CD4-positive, alpha-beta T cell treated with Interleukin-15 for 4 hours (primary cell): Measurements from ENCODE around the gene AK4.
"Not testable (repeated sequence)": the region's sequence is repeated elsewhere in the genome, so short reads cannot be mapped to it uniquely, and the experiment has no call there.

Experiments
- DNase-seq: peaks from one replicate; pipeline ENCODE4 v3.0.0-alpha.2; 2020; ENCODE audit warnings: low spot score

AK4 gene

GRCh38 chr1:65214340-65215027 is 66.5 kb downstream of the AK4 start:
- DNase-seq = no peak

- DNase-seq = no peak
Measured at GRCh38 chr1:65216989-65217388, 69.0 kb downstream of the AK4 start.

GRCh38 chr1:65221638-65222339 is 73.8 kb downstream of the AK4 start:
- DNase-seq = no peak

GRCh38 chr1:65222340-65222940 is 74.4 kb downstream of the AK4 start:
- no peak for DNase-seq

GRCh38 chr1:65224681-65225091 is 76.7 kb downstream of the AK4 start:
- DNase-seq = no peak

- DNase-seq = no peak
Measured at GRCh38 chr1:65225179-65225578, 77.2 kb downstream of the AK4 start.

- no peak for DNase-seq
Measured at GRCh38 chr1:65229201-65229600, 81.2 kb downstream of the AK4 start.

GRCh38 chr1:65229754-65230339 is 81.8 kb downstream of the AK4 start:
- DNase-seq = no peak

GRCh38 chr1:65230731-65231481 is 82.9 kb downstream of the AK4 start:
- DNase-seq = no peak

- DNase-seq = no peak
Measured at GRCh38 chr1:65231718-65232330, 83.8 kb downstream of the AK4 start.

GRCh38 chr1:65232461-65232990 is 84.5 kb downstream of the AK4 start:
- DNase-seq = no peak

- no peak for DNase-seq
Measured at GRCh38 chr1:65233782-65234181, 85.8 kb downstream of the AK4 start.

GRCh38 chr1:65235867-65236805 is 88.1 kb downstream of the AK4 start:
- DNase-seq = peak; percentile 29

- DNase-seq = not testable (repeated sequence)
Measured at GRCh38 chr1:65237088-65237487, 89.1 kb downstream of the AK4 start.

GRCh38 chr1:65237503-65237902 is 89.5 kb downstream of the AK4 start:
- DNase-seq = no peak

GRCh38 chr1:65238010-65238409 is 90.0 kb downstream of the AK4 start:
- DNase-seq = no peak

GRCh38 chr1:65243491-65243890 is 95.5 kb downstream of the AK4 start:
- DNase-seq = no peak

- DNase-seq = no peak
Measured at GRCh38 chr1:65245295-65245694, 97.3 kb downstream of the AK4 start.

GRCh38 chr1:65247419-65248359 is 99.7 kb downstream of the AK4 start:
- no peak for DNase-seq
